SK-N-SH (cell line): Measurements from ENCODE around the gene DNAJA3.

Experiments
- CTCF ChIP-seq: fragments of 200-600 bp; sonication (generic); IDR thresholded peaks from 2 replicates; pipeline ENCODE4 v1.6.1; 2017; ENCODE audit warnings: antibody characterized with exemption, mild to moderate bottlenecking, moderate library complexity
- EP300 ChIP-seq, 2 experiments: IDR thresholded peaks; 2 replicates each; pipeline versions ENCODE4 v1.4.0 to v1.6.1; 2012; ENCODE audit warnings: borderline replicate concordance in 1 of 2, low read depth in 1 of 2, low read length in 1 of 2
- GABPA ChIP-seq: IDR thresholded peaks from 2 replicates; pipeline ENCODE4 v1.4.0; 2012; ENCODE audit warnings: low read depth, mild to moderate bottlenecking
- MAX ChIP-seq: IDR thresholded peaks from 2 replicates; pipeline ENCODE4 v1.4.0; 2012; ENCODE audit warnings: low read depth
- NRF1 ChIP-seq: IDR thresholded peaks from 2 replicates; pipeline ENCODE4 v1.6.1; 2012; ENCODE audit warnings: low read depth, mild to moderate bottlenecking, low read length
- PBX3 ChIP-seq: IDR thresholded peaks from 2 replicates; pipeline ENCODE4; 2012
- POLR2AphosphoS5 ChIP-seq: IDR thresholded peaks from 2 replicates; pipeline ENCODE4 v1.6.1; 2012; ENCODE audit warnings: low read depth, low read length
- RAD21 ChIP-seq: IDR thresholded peaks from 2 replicates; pipeline ENCODE4 v1.6.1; 2012; ENCODE audit warnings: mild to moderate bottlenecking, low read length
- REST ChIP-seq: IDR thresholded peaks from 2 replicates; pipeline ENCODE4 v1.6.1; 2012; ENCODE audit warnings: mild to moderate bottlenecking, low read depth, low read length, moderate library complexity
- RFX5 ChIP-seq: IDR thresholded peaks from 2 replicates; pipeline ENCODE4 v1.6.1; 2012; ENCODE audit warnings: mild to moderate bottlenecking, improper control_type of control experiment, low read length
- SMC3 ChIP-seq: IDR thresholded peaks from 2 replicates; pipeline ENCODE4 v1.6.1; 2012; ENCODE audit warnings: low read depth, low read length, improper control_type of control experiment
- TEAD4 ChIP-seq: IDR thresholded peaks from 2 replicates; pipeline ENCODE4 v1.4.0; 2012; ENCODE audit warnings: mild to moderate bottlenecking, borderline replicate concordance; ENCODE audit not compliant: insufficient read depth

GRCh38 chr16:4498546-4499195, 73.0 kb downstream of the DNAJA3 start:
- no peak for TF ChIP-seq POLR2AphosphoS5
- no peak for TF ChIP-seq GABPA
- TF ChIP-seq REST = no peak
- TF ChIP-seq CTCF = no peak
- no peak for TF ChIP-seq MAX
- TF ChIP-seq TEAD4 = no peak
- no peak for TF ChIP-seq EP300 (IDR thresholded peaks at IDR 0.05; ENCODE audit: borderline replicate concordance in 1 of 2, low read depth in 1 of 2, low read length in 1 of 2)
- TF ChIP-seq SMC3 = no peak
- TF ChIP-seq NRF1 = no peak
- no peak for TF ChIP-seq PBX3
- TF ChIP-seq RFX5 = no peak
- no peak for TF ChIP-seq RAD21
